ENCODE results near the gene ZFAND2B. TPM values are rescaled to one million over a fixed set of nuclear protein-coding genes. Genes with fewer than 3 reads are reported as not detected.
"Not testable (repeated sequence)": the region's sequence is repeated elsewhere in the genome, so short reads cannot be mapped to it uniquely, and the experiment has no call there.

ZFAND2B gene
- total RNA-seq, 1 donor from 2014 or later, result 20.0 TPM

DNA sequence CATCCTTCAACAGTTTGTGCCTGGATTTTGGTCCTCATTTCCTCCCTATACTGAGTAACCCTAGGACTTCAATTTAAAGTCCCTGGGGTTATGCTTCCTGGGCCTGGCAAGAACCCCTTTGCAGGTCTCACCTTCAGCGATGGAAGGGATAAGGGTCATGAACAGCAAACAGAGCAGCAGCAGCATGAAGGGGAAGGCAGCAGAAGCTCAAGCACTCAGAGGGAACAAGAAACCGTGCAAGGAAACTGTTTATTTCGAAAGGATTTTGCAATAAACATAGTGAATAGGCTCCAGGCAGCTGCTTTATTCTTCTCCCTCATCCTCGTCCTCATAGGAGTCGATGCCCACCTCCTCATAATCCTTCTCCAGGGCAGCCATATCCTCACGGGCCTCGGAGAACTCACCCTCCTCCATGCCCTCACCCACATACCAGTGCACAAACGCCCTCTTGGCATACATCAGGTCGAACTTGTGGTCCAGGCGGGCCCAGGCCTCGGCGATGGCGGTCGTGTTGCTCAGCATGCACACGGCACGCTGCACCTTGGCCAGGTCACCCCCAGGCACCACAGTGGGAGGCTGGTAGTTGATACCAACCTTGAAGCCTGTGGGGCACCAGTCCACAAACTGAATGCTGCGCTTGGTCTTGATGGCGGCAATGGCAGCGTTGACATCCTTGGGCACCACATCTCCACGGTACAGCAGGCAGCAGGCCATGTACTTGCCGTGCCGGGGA, 43.6 kb downstream of the ZFAND2B start:
- no peak for DNase-seq (ENCODE audit: low read depth in 2 of 2)

DNA sequence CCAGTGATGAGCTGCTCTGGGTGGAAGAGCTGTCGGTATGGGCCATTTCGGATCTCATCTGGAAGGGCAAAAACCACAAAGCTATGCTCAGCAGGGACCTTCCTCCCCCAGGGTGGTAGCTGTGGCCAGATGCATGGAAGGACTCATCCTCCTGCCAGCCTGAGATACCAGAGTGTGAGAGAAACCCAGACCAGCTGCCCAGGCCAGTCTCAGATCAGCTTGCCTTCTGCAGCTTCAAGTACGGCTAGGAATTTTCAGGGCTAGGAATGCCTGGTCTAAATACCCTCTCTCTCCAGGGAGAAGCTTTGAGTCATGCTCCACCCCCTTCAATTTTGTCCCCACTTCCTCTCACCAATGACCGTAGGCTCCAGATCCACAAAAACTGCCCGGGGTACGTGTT, 45.1 kb downstream of the ZFAND2B start:
- no peak for DNase-seq (ENCODE audit: low read depth in 2 of 2)

DNA sequence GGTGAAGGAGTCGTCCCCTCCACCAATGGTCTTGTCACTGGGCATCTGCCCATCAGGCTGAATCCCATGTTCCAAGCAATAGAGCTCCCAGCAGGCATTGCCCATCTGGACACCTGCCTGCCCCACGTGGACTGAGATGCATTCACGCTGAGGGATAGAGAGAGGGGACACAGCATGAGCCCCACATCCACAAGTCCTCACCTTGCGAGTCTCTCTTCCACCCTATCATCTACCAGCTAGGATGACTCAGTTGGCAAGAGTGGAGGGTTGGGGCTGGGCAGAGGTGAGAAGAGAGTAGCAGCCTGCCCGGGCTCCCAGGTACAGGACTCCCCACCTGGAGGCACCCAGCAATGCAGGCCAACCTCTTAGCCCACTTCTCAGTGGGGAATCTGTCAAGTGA, 45.5 kb downstream of the ZFAND2B start:
- no peak for DNase-seq (ENCODE audit: low read depth in 2 of 2)

DNA sequence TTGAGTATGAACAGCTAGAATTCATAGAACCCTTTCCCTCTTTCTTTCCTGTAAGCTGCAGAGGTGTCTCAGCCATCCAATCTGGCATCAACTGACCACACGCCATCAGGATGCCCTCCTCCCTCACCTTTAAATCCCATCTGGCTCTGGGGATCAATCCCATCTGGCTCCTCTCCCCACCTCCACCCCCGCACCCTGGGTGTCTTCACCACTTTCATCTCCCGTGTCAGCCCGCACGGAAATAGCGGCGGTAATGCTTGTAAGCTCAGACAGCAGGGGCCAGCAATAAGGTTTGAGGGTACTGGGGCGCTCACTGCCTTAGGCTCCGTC, 46.0 kb downstream of the ZFAND2B start:
- no peak for DNase-seq (ENCODE audit: low read depth in 2 of 2)

DNA sequence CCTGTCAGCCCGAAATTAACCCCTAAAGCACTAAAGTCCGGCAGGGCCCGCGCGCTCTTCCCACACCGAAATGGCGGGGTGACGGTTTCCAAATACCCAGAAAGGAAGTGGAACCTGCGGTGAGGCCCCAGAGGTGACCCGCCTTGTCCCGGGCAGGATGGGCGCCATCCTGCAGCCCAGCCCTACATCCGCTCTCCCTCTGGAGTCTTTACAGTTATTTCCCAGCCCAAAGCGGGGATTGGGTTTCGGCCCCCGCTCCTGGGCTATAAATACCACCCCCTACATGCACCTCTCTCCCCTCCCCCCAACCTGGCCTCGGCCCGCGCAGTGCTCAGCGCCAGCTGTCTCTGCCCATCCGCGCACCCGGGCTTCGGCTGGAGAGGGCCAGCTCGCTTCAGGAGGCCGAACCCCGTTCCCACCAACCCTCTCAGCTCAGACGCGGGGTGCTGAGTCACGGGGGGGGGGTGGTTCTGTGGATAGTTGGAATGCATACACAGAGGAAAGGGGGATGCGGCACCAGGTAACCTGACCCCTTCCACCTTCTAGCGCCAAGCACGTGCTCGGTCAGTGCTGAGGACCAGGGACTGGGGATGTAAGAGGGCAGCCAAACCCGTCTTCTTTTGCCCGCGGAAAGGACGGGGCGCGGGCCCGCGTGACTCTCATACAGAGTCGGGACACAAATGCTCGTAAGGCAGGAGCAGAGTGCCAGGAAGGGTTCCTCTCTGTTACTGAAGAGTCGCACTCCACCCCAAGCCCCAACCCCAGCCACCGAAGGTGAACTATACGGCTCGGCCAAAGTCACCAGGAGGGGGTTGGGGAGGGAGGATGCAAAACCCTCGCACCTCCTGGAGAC, 46.5 kb downstream of the ZFAND2B start, which contains the start of gene TUBA4B:
Gene TUBA4B, plus strand, starts transcription at position 344 of the 853 bp plus-strand sequence. Its CDS starts 165 bp downstream, at position 509.
- DNase-seq (ENCODE audit: low read depth in 2 of 2), result peak in 1 of 2 donors; percentile 25

GRCh38 chr2:219253753-219254589, 47.4 kb downstream of the ZFAND2B start, which contains the start of gene TUBA4A:
TUBA4A (minus strand) TSS chr2:219253918; CDS start chr2:219253858, 60 bp downstream.
- peak in 1 of 2 donors; percentile 78 for DNase-seq (ENCODE audit: low read depth in 2 of 2)

DNA sequence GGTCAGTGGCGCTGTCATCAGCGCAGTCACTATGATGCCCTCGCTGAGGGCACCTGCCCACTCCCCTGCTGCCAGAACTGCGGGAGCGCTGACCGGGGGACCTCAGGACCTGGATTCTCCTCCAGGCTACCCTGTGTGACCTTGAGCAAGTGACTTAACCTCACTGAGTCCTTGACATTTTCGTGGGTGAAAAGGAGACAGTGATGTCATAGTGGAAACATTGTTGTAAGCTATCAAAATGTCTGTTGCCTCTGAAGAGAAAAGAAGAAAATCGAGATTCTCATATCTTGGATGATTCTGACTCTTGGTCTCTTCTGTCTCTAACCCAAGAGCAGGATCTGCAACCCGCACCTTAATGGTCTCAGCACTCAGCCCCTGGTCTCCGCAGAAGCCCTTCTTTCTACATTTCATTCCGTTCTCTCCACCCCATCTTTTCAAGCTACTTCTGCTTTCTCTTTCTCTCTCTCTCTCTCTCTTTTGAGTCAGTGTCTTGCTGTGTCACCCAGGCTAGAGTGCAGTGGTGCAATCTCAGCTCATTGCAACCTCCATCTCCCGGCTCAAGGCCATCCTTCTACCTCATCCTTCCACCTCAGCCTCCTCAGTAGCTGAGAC, 48.1 kb downstream of the ZFAND2B start:
- no peak for DNase-seq (ENCODE audit: low read depth in 2 of 2)

DNA sequence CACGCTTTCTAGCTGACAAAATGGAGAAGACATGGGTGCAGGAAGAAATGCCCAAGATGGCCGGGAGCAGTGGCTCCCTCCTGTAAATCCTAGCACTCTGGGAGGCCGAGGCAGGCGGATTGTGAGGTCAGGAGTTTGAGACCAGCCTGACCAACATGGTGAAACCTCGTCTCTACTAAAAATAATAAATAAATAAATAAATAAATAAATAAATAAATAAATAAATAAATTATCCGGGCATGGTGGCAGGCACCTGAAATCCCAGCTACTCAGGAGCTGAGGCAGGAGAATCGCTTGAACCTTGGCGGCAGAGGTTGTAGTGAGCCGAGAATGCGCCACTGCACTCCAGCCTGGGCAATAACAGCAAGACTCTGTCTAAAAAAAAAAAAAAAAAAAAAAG, 52.4 kb downstream of the ZFAND2B start:
- DNase-seq (ENCODE audit: low read depth in 2 of 2), result not testable (repeated sequence)

Other genes starting within 250 kb of the ZFAND2B start
- gene CDK5R2, start 247.1 kb upstream of the ZFAND2B start, total RNA-seq, result not detected in 2 replicates
- gene FEV, start 221.6 kb upstream of the ZFAND2B start, total RNA-seq, result not detected in 2 replicates
- gene CRYBA2, start 213.4 kb upstream of the ZFAND2B start, total RNA-seq, result not detected in 2 replicates
- not detected in 2 replicates for gene CFAP65, start 165.3 kb upstream of the ZFAND2B start, total RNA-seq
- under 0.01 TPM in 2 replicates for gene IHH, start 145.9 kb upstream of the ZFAND2B start, total RNA-seq
- 13.7 and 16.3 TPM in 2 replicates for gene NHEJ1, start 46.0 kb upstream of the ZFAND2B start, total RNA-seq
- gene SLC23A3, start 36.8 kb upstream of the ZFAND2B start, total RNA-seq, result 0.64 and 0.89 TPM in 2 replicates
- gene CNPPD1, start 29.9 kb upstream of the ZFAND2B start, total RNA-seq, result 16.7 and 29.0 TPM in 2 replicates
- 49.0 and 65.2 TPM in 2 replicates for gene RETREG2, start 28.5 kb upstream of the ZFAND2B start, total RNA-seq
- gene ABCB6, start 12.2 kb downstream of the ZFAND2B start, total RNA-seq, result 21.4 and 27.3 TPM in 2 replicates
- 34.5 and 60.4 TPM in 2 replicates for gene ATG9A, start 22.9 kb downstream of the ZFAND2B start, total RNA-seq
- gene ANKZF1, start 23.0 kb downstream of the ZFAND2B start, total RNA-seq, result 15.8 and 19.2 TPM in 2 replicates
- 4.7 and 5.6 TPM in 2 replicates for gene GLB1L, start 38.7 kb downstream of the ZFAND2B start, total RNA-seq
- 14.5 and 16.3 TPM in 2 replicates for gene STK16, start 38.7 kb downstream of the ZFAND2B start, total RNA-seq
- gene TUBA4B, start 46.5 kb downstream of the ZFAND2B start, total RNA-seq, result not detected in 2 replicates
- 12.1 and 14.4 TPM in 2 replicates for gene TUBA4A, start 47.1 kb downstream of the ZFAND2B start, total RNA-seq
- gene DNAJB2, start 72.6 kb downstream of the ZFAND2B start, total RNA-seq, result 15.4 and 30.0 TPM in 2 replicates
- not detected in 2 replicates for gene PTPRN, start 102.6 kb downstream of the ZFAND2B start, total RNA-seq
- not detected in 2 replicates for gene RESP18, start 126.0 kb downstream of the ZFAND2B start, total RNA-seq
- 53.1 and 69.5 TPM in 2 replicates for gene DNPEP, start 181.1 kb downstream of the ZFAND2B start, total RNA-seq
- gene DES, start 211.6 kb downstream of the ZFAND2B start, total RNA-seq, result not detected in 2 replicates
- gene SPEG, start 228.1 kb downstream of the ZFAND2B start, total RNA-seq, result under 0.01 TPM in 1 of 2 replicates, not detected in the other

Data from dermis microvascular lymphatic vessel endothelial cell (primary cell).